ENCODE data around the gene HSD17B14. TPM values are rescaled to one million over a fixed set of nuclear protein-coding genes. Genes with fewer than 3 reads are reported as not detected.

Gene HSD17B14
- total and polyA plus RNA-seq, 2 experiments from 2014 or later = 8.4 to 11.7 TPM

DNA sequence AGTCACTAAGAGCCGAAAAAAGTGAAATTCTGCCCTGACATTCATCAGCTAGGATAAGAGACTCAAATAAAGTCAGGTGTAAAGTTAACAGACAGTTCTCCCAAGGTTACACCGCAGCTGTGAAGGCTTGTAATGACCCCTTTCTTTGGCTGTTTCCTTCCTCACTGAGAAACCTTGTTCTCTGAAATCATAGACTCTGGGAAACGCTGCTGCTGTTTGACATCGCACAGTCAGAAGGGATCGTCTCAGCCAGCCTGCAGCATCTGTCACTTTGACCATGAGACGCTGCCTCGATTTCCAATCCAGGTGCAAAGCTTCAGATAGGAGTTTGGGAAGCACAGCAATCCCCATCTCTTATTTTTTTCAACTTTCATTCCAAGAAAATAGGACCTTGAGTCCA lies 26.1 kb downstream of the HSD17B14 start:
- DNase-seq (ENCODE audit: low spot score) (no peak), ATAC-seq (no peak)
- Histone ChIP-seq H3K4me3 (peak overlapping the region; percentile 83), H3K79me2 (replicated peaks; ENCODE audit: insufficient read depth) (0 out of 2 replicates have a peak, but pooled peaks cover 3% of the 10 kb centered on the region), H3K4me1 (ENCODE audit: insufficient read depth) (peaks cover 26% of the 10 kb centered on the region), H3F3A (replicated peaks; ENCODE audit: low read depth) (peaks cover 20% of the 10 kb centered on the region), H2AFZ (peak overlapping the region; percentile 85; the same call in 1 of the 2 replicates), H3K27me3 (ENCODE audit: insufficient read depth) (peaks cover 8% of the 10 kb centered on the region; the same call in 1 of the 2 replicates), H4K20me1 (replicated peaks; ENCODE audit: insufficient read depth) (no peaks in the 10 kb centered on the region), H3K9me2 (ENCODE audit: insufficient read depth) (no peaks in the 10 kb centered on the region), H3K4me2 (peak overlapping the region; percentile 95), H3K36me3 (ENCODE audit: insufficient read depth) (no peaks in the 10 kb centered on the region), H3K27ac (ENCODE audit: low read depth) (no peak overlapping the region)
- Mint-ChIP-seq H3K4me3 (peak overlapping the region; percentile 85), H3K27ac (0 out of 2 replicates have a peak overlapping the region, but pooled peaks have one; percentile 74), H3K4me1 (peaks cover 46% of the 10 kb centered on the region), H3K27me3 (ENCODE audit: insufficient read depth, low read depth, poor library complexity) (peaks cover 31% of the 10 kb centered on the region), H3K9me3 (no peaks in the 10 kb centered on the region), H3K36me3 (ENCODE audit: low read depth) (no peaks in the 10 kb centered on the region; the same call in 2 of the 3 replicates)
- no peak for TF ChIP-seq STAT1 (IDR thresholded peaks at IDR 0.05; ENCODE audit: unreplicated experiment)
- TF ChIP-seq CTCF (conservative IDR thresholded peaks at IDR 0.05; ENCODE audit: low read depth in 2 of 2) = no peak

DNA sequence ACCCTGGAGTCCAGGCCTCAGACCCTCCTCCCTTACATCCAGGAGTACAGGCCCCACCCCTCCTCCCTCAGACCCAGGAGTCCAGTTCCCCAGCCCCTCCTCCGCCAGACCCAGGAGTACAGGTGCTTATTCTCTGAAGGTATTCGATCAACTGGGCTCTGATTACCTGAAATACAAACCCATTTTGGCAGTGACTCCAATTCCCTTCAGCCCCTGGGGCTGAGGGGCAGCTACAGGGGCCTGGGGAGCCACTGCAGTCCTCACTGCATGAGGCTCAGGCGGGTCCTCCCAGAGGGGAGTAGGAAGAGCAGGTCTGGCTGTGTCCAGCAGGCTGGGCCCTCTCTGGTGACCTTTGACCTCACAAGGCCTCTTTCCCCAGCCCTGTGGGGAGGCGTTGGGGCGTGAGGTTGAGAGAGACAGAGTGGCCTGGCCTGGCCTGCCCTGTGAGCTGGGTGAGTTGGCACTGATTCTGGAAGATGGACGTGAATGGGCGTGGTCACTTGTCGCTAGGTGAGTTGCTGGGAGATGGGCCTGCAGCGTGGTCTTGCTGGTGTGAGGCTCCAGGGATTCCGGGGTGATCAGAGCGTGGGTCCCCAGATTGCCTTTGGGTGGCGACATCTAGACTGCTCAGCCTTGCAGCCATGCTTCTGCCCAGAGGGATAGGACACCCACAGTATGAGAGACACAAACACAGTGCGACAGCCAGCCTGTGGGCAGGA lies 28.5 kb downstream of the HSD17B14 start:
- Mint-ChIP-seq H3K4me1 (peaks cover 38% of the 10 kb centered on the region), H3K36me3 (ENCODE audit: low read depth) (no peaks in the 10 kb centered on the region; the same call in 2 of the 3 replicates), H3K4me3 (peak overlapping the region; percentile 9), H3K27ac (peak overlapping the region; percentile 93), H3K27me3 (ENCODE audit: insufficient read depth, low read depth, poor library complexity) (peaks cover 33% of the 10 kb centered on the region), H3K9me3 (no peaks in the 10 kb centered on the region)
- peaks cover 19% of the 10 kb centered on the region for H3F3A ChIP-seq (replicated peaks; ENCODE audit: low read depth)
- no peaks in the 10 kb centered on the region for H4K20me1 ChIP-seq (replicated peaks; ENCODE audit: insufficient read depth)
- DNase-seq (ENCODE audit: low spot score) (peak; percentile 75), ATAC-seq (peak; percentile 5)
- H3K4me3 ChIP-seq = 0 out of 2 replicates have a peak overlapping the region, but pooled peaks have one; percentile 19
- H3K9me2 ChIP-seq (ENCODE audit: insufficient read depth) = no peaks in the 10 kb centered on the region
- no peak overlapping the region for H2AFZ ChIP-seq
- peak overlapping the region; percentile 51; the same call in 1 of the 2 replicates for H3K27ac ChIP-seq (ENCODE audit: low read depth)
- no peaks in the 10 kb centered on the region for H3K36me3 ChIP-seq (ENCODE audit: insufficient read depth)
- H3K79me2 ChIP-seq (replicated peaks; ENCODE audit: insufficient read depth) = 0 out of 2 replicates have a peak, but pooled peaks cover 3% of the 10 kb centered on the region
- peak overlapping the region; percentile 70 for H3K4me2 ChIP-seq
- H3K4me1 ChIP-seq (ENCODE audit: insufficient read depth) = peaks cover 19% of the 10 kb centered on the region
- peaks cover 8% of the 10 kb centered on the region; the same call in 1 of the 2 replicates for H3K27me3 ChIP-seq (ENCODE audit: insufficient read depth)
- TF ChIP-seq CTCF (conservative IDR thresholded peaks at IDR 0.05; ENCODE audit: low read depth in 2 of 2) = peak; percentile 31 to 60; a peak in 3 of 4 replicates
- TF ChIP-seq ZNF331 (CRISPR knock-in tag; IDR thresholded peaks at IDR 0.05; ENCODE audit: low read depth) = no peak
- TF ChIP-seq, protein P1, sequence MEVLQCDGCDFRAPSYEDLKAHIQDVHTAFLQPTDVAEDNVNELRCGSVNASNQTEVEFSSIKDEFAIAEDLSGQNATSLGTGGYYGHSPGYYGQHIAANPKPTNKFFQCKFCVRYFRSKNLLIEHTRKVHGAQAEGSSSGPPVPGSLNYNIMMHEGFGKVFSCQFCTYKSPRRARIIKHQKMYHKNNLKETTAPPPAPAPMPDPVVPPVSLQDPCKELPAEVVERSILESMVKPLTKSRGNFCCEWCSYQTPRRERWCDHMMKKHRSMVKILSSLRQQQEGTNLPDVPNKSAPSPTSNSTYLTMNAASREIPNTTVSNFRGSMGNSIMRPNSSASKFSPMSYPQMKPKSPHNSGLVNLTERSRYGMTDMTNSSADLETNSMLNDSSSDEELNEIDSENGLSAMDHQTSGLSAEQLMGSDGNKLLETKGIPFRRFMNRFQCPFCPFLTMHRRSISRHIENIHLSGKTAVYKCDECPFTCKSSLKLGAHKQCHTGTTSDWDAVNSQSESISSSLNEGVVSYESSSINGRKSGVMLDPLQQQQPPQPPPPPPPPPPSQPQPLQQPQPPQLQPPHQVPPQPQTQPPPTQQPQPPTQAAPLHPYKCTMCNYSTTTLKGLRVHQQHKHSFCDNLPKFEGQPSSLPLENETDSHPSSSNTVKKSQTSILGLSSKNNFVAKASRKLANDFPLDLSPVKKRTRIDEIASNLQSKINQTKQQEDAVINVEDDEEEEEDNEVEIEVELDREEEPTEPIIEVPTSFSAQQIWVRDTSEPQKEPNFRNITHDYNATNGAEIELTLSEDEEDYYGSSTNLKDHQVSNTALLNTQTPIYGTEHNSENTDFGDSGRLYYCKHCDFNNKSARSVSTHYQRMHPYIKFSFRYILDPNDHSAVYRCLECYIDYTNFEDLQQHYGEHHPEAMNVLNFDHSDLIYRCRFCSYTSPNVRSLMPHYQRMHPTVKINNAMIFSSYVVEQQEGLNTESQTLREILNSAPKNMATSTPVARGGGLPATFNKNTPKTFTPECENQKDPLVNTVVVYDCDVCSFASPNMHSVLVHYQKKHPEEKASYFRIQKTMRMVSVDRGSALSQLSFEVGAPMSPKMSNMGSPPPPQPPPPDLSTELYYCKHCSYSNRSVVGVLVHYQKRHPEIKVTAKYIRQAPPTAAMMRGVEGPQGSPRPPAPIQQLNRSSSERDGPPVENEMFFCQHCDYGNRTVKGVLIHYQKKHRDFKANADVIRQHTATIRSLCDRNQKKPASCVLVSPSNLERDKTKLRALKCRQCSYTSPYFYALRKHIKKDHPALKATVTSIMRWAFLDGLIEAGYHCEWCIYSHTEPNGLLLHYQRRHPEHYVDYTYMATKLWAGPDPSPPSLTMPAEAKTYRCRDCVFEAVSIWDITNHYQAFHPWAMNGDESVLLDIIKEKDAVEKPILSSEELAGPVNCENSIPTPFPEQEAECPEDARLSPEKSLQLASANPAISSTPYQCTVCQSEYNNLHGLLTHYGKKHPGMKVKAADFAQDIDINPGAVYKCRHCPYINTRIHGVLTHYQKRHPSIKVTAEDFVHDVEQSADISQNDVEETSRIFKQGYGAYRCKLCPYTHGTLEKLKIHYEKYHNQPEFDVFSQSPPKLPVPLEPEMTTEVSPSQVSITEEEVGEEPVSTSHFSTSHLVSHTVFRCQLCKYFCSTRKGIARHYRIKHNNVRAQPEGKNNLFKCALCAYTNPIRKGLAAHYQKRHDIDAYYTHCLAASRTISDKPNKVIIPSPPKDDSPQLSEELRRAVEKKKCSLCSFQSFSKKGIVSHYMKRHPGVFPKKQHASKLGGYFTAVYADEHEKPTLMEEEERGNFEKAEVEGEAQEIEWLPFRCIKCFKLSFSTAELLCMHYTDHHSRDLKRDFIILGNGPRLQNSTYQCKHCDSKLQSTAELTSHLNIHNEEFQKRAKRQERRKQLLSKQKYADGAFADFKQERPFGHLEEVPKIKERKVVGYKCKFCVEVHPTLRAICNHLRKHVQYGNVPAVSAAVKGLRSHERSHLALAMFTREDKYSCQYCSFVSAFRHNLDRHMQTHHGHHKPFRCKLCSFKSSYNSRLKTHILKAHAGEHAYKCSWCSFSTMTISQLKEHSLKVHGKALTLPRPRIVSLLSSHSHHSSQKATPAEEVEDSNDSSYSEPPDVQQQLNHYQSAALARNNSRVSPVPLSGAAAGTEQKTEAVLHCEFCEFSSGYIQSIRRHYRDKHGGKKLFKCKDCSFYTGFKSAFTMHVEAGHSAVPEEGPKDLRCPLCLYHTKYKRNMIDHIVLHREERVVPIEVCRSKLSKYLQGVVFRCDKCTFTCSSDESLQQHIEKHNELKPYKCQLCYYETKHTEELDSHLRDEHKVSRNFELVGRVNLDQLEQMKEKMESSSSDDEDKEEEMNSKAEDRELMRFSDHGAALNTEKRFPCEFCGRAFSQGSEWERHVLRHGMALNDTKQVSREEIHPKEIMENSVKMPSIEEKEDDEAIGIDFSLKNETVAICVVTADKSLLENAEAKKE (CRISPR knock-in tag; IDR thresholded peaks at IDR 0.05) = no peak
